Loucy (cell line): Measurements from ENCODE around the gene SETBP1.

Experiments
- H2AFZ ChIP-seq: fragments of 200-600 bp; sonication (generic); 2 replicates; pipeline ENCODE4 v1.6.0; 2016; ENCODE audit warnings: antibody characterized with exemption, mild to moderate bottlenecking, low read length, moderate library complexity
- H3F3A ChIP-seq: fragments of 200-600 bp; 2 replicates; pipeline ENCODE4 v1.6.0; 2016; ENCODE audit warnings: antibody characterized with exemption, low read depth, mild to moderate bottlenecking
- H3K27me3 ChIP-seq: fragments of 200-600 bp; sonication (generic); 2 replicates; pipeline ENCODE4 v1.6.1; 2014; ENCODE audit warnings: low read length, mild to moderate bottlenecking; ENCODE audit not compliant: insufficient read depth, poor library complexity, severe bottlenecking
- H3K36me3 ChIP-seq: fragments of 200-600 bp; sonication (generic); 2 replicates; pipeline ENCODE4 v1.6.1; 2016; ENCODE audit warnings: low read length; ENCODE audit not compliant: insufficient read depth
- H3K4me1 ChIP-seq: fragments of 200-600 bp; sonication (generic); 2 replicates; pipeline ENCODE4 v1.5.1; 2014; ENCODE audit warnings: low read length, mild to moderate bottlenecking; ENCODE audit not compliant: insufficient read depth, poor library complexity, severe bottlenecking
- H3K4me2 ChIP-seq: fragments of 200-600 bp; sonication (generic); 2 replicates; pipeline ENCODE4 v1.6.0; 2014; ENCODE audit warnings: antibody characterized with exemption, low read length, low read depth, mild to moderate bottlenecking; ENCODE audit not compliant: poor library complexity, severe bottlenecking
- H3K4me3 ChIP-seq: fragments of 200-600 bp; sonication (generic); 2 replicates; pipeline ENCODE4 v1.5.1; 2014; ENCODE audit warnings: low read length, mild to moderate bottlenecking, mixed read lengths; ENCODE audit not compliant: poor library complexity, severe bottlenecking
- H3K79me2 ChIP-seq: fragments of 200-600 bp; sonication (generic); 2 replicates; pipeline ENCODE4 v1.6.1; 2014; ENCODE audit warnings: low read length; ENCODE audit not compliant: insufficient read depth
- H3K9ac ChIP-seq: fragments of 200-600 bp; sonication (generic); 2 replicates; pipeline ENCODE4 v1.6.0; 2014; ENCODE audit warnings: mild to moderate bottlenecking, low read depth, low read length, moderate library complexity; ENCODE audit not compliant: poor library complexity, severe bottlenecking
- H3K9me2 ChIP-seq: fragments of 200-600 bp; sonication (generic); replicated peaks from 2 replicates; pipeline ENCODE4 v1.6.1; 2016; ENCODE audit warnings: low read depth, low read length, mixed read lengths
- H3K9me3 ChIP-seq: fragments of 200-600 bp; sonication (generic); 2 replicates; pipeline ENCODE4 v1.6.1; 2014; ENCODE audit warnings: mild to moderate bottlenecking, antibody characterized with exemption, low read length, low read depth; ENCODE audit not compliant: insufficient read depth
- H4K20me1 ChIP-seq: fragments of 200-600 bp; sonication (generic); 2 replicates; pipeline ENCODE4 v1.6.0; 2014; ENCODE audit warnings: antibody characterized with exemption, low read length, mild to moderate bottlenecking; ENCODE audit not compliant: insufficient read depth, poor library complexity, severe bottlenecking
- EZH2phosphoT487 ChIP-seq: fragments of 200-600 bp; IDR thresholded peaks from 2 replicates; pipeline ENCODE4 v1.6.1; 2018; ENCODE audit warnings: antibody characterized with exemption, mild to moderate bottlenecking, moderate library complexity, borderline replicate concordance
- TF ChIP-seq, protein P1 (sequence below): fragments of 200-600 bp; sonication (generic); conservative IDR thresholded peaks from 2 replicates; pipeline ENCODE4 v1.5.1; 2014; ENCODE audit warnings: mild to moderate bottlenecking, antibody characterized with exemption, low read length

The SETBP1 gene

DNA sequence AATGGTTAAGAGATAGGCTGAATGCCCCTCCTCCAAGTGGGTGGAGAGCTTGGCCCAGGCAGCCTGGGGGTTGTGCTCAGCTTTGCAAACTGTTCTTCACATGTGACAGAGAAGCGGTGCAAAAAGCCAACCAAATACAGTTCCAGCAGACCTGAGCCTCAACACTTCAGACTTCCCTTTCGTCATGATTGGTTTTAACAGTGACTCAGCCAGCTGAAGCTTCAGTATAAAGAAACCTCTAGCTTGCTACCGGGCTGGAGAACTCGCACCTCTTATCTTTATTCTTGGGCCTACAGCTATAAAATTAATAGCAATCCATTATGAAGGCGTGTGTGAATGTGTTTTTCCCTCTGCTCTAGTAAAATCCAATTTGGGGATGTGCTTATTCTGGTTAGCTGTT lies 20.0 kb downstream of the SETBP1 start:
- H3F3A ChIP-seq, result no peaks in the 10 kb centered on the region
- H3K4me1 ChIP-seq, result peaks cover 25% of the 10 kb centered on the region
- peaks cover 11% of the 10 kb centered on the region for H4K20me1 ChIP-seq
- H3K36me3 ChIP-seq, result peaks cover 39% of the 10 kb centered on the region; the same call in 1 of the 2 replicates
- H3K4me3 ChIP-seq, result no peak overlapping the region
- H3K9ac ChIP-seq, result peak overlapping the region; percentile 33
- no peak for TF ChIP-seq EZH2phosphoT487
- TF ChIP-seq, protein P1, sequence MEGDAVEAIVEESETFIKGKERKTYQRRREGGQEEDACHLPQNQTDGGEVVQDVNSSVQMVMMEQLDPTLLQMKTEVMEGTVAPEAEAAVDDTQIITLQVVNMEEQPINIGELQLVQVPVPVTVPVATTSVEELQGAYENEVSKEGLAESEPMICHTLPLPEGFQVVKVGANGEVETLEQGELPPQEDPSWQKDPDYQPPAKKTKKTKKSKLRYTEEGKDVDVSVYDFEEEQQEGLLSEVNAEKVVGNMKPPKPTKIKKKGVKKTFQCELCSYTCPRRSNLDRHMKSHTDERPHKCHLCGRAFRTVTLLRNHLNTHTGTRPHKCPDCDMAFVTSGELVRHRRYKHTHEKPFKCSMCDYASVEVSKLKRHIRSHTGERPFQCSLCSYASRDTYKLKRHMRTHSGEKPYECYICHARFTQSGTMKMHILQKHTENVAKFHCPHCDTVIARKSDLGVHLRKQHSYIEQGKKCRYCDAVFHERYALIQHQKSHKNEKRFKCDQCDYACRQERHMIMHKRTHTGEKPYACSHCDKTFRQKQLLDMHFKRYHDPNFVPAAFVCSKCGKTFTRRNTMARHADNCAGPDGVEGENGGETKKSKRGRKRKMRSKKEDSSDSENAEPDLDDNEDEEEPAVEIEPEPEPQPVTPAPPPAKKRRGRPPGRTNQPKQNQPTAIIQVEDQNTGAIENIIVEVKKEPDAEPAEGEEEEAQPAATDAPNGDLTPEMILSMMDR, result no peak
- no peaks in the 10 kb centered on the region for H3K9me3 ChIP-seq
- no peaks in the 10 kb centered on the region for H3K27me3 ChIP-seq
- peaks cover 83% of the 10 kb centered on the region for H3K79me2 ChIP-seq
- no peaks in the 10 kb centered on the region for H3K9me2 ChIP-seq
- H3K4me2 ChIP-seq, result peak overlapping the region; percentile 56
- H2AFZ ChIP-seq, result no peak overlapping the region

DNA sequence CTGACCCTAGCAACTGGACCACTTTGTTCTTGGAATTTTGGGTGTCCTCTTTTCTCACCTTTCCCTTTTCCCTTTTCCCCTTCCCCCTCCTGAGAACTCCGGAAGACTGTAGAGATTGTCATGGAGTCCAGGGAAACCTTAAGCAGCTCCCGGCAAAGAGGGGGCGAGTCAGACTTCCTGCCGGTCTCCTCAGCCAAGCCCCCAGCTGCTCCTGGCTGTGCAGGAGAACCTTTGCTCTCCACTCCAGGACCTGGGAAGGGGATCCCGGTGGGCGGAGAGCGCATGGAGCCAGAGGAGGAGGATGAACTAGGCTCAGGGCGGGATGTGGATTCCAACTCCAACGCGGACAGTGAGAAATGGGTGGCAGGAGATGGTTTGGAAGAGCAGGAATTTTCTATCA lies 20.5 kb downstream of the SETBP1 start:
- no peaks in the 10 kb centered on the region for H3K9me3 ChIP-seq
- no peaks in the 10 kb centered on the region for H3F3A ChIP-seq
- H3K9ac ChIP-seq, result peak overlapping the region; percentile 33
- no peaks in the 10 kb centered on the region for H3K27me3 ChIP-seq
- no peaks in the 10 kb centered on the region for H3K9me2 ChIP-seq
- H3K4me2 ChIP-seq, result peak overlapping the region; percentile 56
- H3K4me1 ChIP-seq, result peaks cover 25% of the 10 kb centered on the region
- peaks cover 45% of the 10 kb centered on the region; the same call in 1 of the 2 replicates for H3K36me3 ChIP-seq
- peaks cover 84% of the 10 kb centered on the region for H3K79me2 ChIP-seq
- no peak for TF ChIP-seq EZH2phosphoT487
- TF ChIP-seq, protein P1, result no peak
- H2AFZ ChIP-seq, result no peak overlapping the region
- H3K4me3 ChIP-seq, result no peak overlapping the region
- H4K20me1 ChIP-seq, result peaks cover 11% of the 10 kb centered on the region

GRCh38 chr18:44702594-44702993 lies 21.9 kb downstream of the SETBP1 start:
- Histone ChIP-seq H3K79me2 (peaks cover 80% of the 10 kb centered on the region), H3K27me3 (no peaks in the 10 kb centered on the region), H3K36me3 (peaks cover 55% of the 10 kb centered on the region; the same call in 1 of the 2 replicates), H4K20me1 (peaks cover 18% of the 10 kb centered on the region), H3K4me2 (no peak overlapping the region), H3K9ac (no peak overlapping the region), H3K4me3 (no peak overlapping the region), H3K9me2 (no peaks in the 10 kb centered on the region), H3K9me3 (no peaks in the 10 kb centered on the region), H2AFZ (no peak overlapping the region), H3K4me1 (peaks cover 25% of the 10 kb centered on the region), H3F3A (no peaks in the 10 kb centered on the region)
- TF ChIP-seq, protein P1, result no peak
- no peak for TF ChIP-seq EZH2phosphoT487
